ENCODE data around the gene DLGAP1. TPM values are rescaled to one million over a fixed set of nuclear protein-coding genes. Genes with fewer than 3 reads are reported as not detected.

Gene DLGAP1
- total and polyA plus RNA-seq, 2 of the 13 experiments (the other 11 are each of a cell fraction or from before 2014, with no cell fraction given), result 0.01 TPM; not detected in 1

DNA sequence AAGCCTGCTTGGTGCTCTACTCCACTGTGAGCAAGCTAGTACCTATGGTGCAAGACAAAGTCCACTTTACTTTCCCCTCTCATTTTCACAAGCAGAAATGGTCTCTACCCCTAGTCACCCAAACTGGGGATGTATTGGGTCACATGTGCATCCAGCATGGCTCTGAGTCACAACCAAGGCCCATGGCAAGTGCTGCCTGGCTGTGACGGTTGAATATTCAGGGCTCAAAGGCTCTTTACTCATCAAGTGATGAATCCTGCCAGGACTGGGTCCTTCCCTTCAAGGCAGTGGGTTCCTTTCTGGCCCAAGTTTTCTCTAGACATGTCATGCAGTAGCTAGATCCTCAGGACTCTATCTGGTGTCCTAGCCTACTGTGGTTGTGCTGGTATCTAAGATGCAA lies 311.5 kb downstream of the DLGAP1 start:
- Histone ChIP-seq H4K20me1 (ENCODE audit: insufficient read depth, low read length) (no peaks in the 10 kb centered on the region), H3K9me3 (ENCODE audit: low read length) (no peaks in the 10 kb centered on the region), H2AFZ (ENCODE audit: low read length) (no peak overlapping the region), H3K4me3 (replicated peaks in 1 of 3; ENCODE audit: insufficient read depth in 1 of 3, low read depth in 2 of 3, low read length in 3 of 3) (no peak overlapping the region), H3K36me3 (replicated peaks in 1 of 2; ENCODE audit: control insufficient read depth in 1 of 2, insufficient read depth in 2 of 2, low read length in 2 of 2) (no peaks in the 10 kb centered on the region), H3K4me1 (ENCODE audit: insufficient read depth, low read length) (no peaks in the 10 kb centered on the region), H3K27ac (ENCODE audit: extremely low read length, insufficient read depth, low read length) (no peak overlapping the region), H3K79me2 (ENCODE audit: insufficient read depth, low read length) (no peaks in the 10 kb centered on the region), H3K4me2 (ENCODE audit: low read depth, low read length) (no peak overlapping the region), H3K9ac (ENCODE audit: insufficient read depth, low read depth, low read length) (no peak overlapping the region), H3K27me3 (ENCODE audit: control insufficient read depth in 1 of 2, insufficient read depth in 2 of 2, low read length in 2 of 2) (peaks cover 0 to 2% of the 10 kb centered on the region in 2 experiments; a peak in 1 of 5 replicates)
- intact Hi-C loops (cut with micrococcal nuclease; ENCODE audit: unreplicated experiment), result no loop called here
- POLR2A ChIA-PET, result no interaction called here
- DNase-seq (ENCODE audit: low spot score) (no peak), FAIRE-seq (no peak), ATAC-seq (no peak)
- 0% methylated on average over 1 of the region's 1 CpG for WGBS (ENCODE audit: low lambda C conversion rate)
- in situ Hi-C loops (cut with HindIII; ENCODE audit: extremely low pct_ligation_motif_present, low pct_unique_long_range_greater_than_20kb), result no loop called here
- no TSS peak for BruUV-seq (replicated peaks)
- no peak for TF ChIP-seq CENPT (CRISPR knock-in tag; IDR thresholded peaks at IDR 0.05; ENCODE audit: low read depth)
- no peak for TF ChIP-seq XBP1 (CRISPR knock-in tag; IDR thresholded peaks at IDR 0.05)
- TF ChIP-seq ZNF567 (CRISPR knock-in tag; IDR thresholded peaks at IDR 0.05; ENCODE audit: borderline replicate concordance), result no peak
- no peak for TF ChIP-seq PHF5A (CRISPR knock-in tag; IDR thresholded peaks at IDR 0.05; ENCODE audit: low read depth, unreplicated experiment)
- no peak for TF ChIP-seq TBP (CRISPR knock-in tag; IDR thresholded peaks at IDR 0.05)
- no peak for TF ChIP-seq BRD4 (CRISPR knock-in tag; IDR thresholded peaks at IDR 0.05)
- no peak for TF ChIP-seq NFIC (IDR thresholded peaks at IDR 0.05; ENCODE audit: low read length)
- no peak for TF ChIP-seq U2AF1 (optimal IDR thresholded peaks at IDR 0.05; ENCODE audit: low read depth, low read length)
- TF ChIP-seq EP300 (IDR thresholded peaks at IDR 0.05; ENCODE audit: low read depth in 2 of 2, low read length in 2 of 2), result no peak
- no peak for TF ChIP-seq EP300 (CRISPR knock-in tag; IDR thresholded peaks at IDR 0.05; ENCODE audit: borderline replicate concordance)
- TF ChIP-seq ZNF737 (CRISPR knock-in tag; IDR thresholded peaks at IDR 0.05; ENCODE audit: borderline replicate concordance), result no peak
- TF ChIP-seq SIN3B (IDR thresholded peaks at IDR 0.05; ENCODE audit: low read length), result no peak
- TF ChIP-seq ZBTB3 (CRISPR knock-in tag; IDR thresholded peaks at IDR 0.05; ENCODE audit: borderline replicate concordance, low read depth), result no peak
- no peak for TF ChIP-seq FOXJ3 (CRISPR knock-in tag; IDR thresholded peaks at IDR 0.05; ENCODE audit: borderline replicate concordance)
- TF ChIP-seq LCORL (IDR thresholded peaks at IDR 0.05), result no peak
- TF ChIP-seq LCORL (CRISPR knock-in tag; IDR thresholded peaks at IDR 0.05), result no peak
- no peak for TF ChIP-seq ETV5 (CRISPR knock-in tag; IDR thresholded peaks at IDR 0.05; ENCODE audit: borderline replicate concordance)
- CTCF ChIA-PET (ENCODE audit: low intra/inter-chr PET ratio, low total read pairs), result no interaction called here

All from HepG2 (cell line).